ENCODE data around the gene MCHR2.

MCHR2 gene

GRCh38 chr6:99960027-99960426 is 34.0 kb downstream of the MCHR2 start:
- no peak for DNase-seq (ENCODE audit: low spot score)
- TF ChIP-seq CTCF (IDR thresholded peaks at IDR 0.05; ENCODE audit: extremely low read depth, missing control alignments): no peak

GRCh38 chr6:99951016-99951805 is 42.8 kb downstream of the MCHR2 start:
- DNase-seq (ENCODE audit: low spot score): no peak
- TF ChIP-seq CTCF (IDR thresholded peaks at IDR 0.05; ENCODE audit: extremely low read depth, missing control alignments): no peak

- no peak for DNase-seq (ENCODE audit: low spot score)
- TF ChIP-seq CTCF (IDR thresholded peaks at IDR 0.05; ENCODE audit: extremely low read depth, missing control alignments): no peak
Observed at GRCh38 chr6:99946005-99946404, 48.0 kb downstream of the MCHR2 start.

- DNase-seq (ENCODE audit: low spot score): no peak
- no peak for TF ChIP-seq CTCF (IDR thresholded peaks at IDR 0.05; ENCODE audit: extremely low read depth, missing control alignments)
Observed at GRCh38 chr6:99943846-99944245, 50.2 kb downstream of the MCHR2 start.

GRCh38 chr6:99940582-99940981 is 53.4 kb downstream of the MCHR2 start:
- no peak for DNase-seq (ENCODE audit: low spot score)
- TF ChIP-seq CTCF (IDR thresholded peaks at IDR 0.05; ENCODE audit: extremely low read depth, missing control alignments): no peak

- no peak for TF ChIP-seq CTCF (IDR thresholded peaks at IDR 0.05; ENCODE audit: extremely low read depth, missing control alignments)
- no peak for DNase-seq (ENCODE audit: low spot score)
Observed at GRCh38 chr6:99933129-99933528, 60.9 kb downstream of the MCHR2 start.

GRCh38 chr6:99912657-99913056 is 81.4 kb downstream of the MCHR2 start:
- no peak for DNase-seq (ENCODE audit: low spot score)
- TF ChIP-seq CTCF (IDR thresholded peaks at IDR 0.05; ENCODE audit: extremely low read depth, missing control alignments): no peak

Measured in GM20000 (cell line).